GM23338 (cell line): ENCODE measurements around the gene COL2A1.

Source experiments
- EZH2 ChIP-seq: fragments of 200-600 bp; sonication (generic); IDR thresholded peaks from one replicate; pipeline ENCODE4 v1.8.0; 2017; ENCODE audit warnings: antibody characterized with exemption, mild to moderate bottlenecking, low read depth; ENCODE audit not compliant: unreplicated experiment
- EZH2phosphoT487 ChIP-seq: fragments of 200-600 bp; sonication (generic); IDR thresholded peaks from one replicate; pipeline ENCODE4 v1.8.1; 2018; ENCODE audit warnings: antibody characterized with exemption; ENCODE audit not compliant: unreplicated experiment
- POLR2AphosphoS5 ChIP-seq: IDR thresholded peaks from 2 replicates; pipeline ENCODE4 v1.6.1; 2016; ENCODE audit warnings: antibody characterized with exemption, low read depth
- TF ChIP-seq, protein P1 (sequence below), 2 experiments: fragments of 200-600 bp in 1 of 2; sonication (generic) in 1 of 2; conservative IDR thresholded peaks; 2 replicates each; pipeline versions ENCODE4 v1.5.1 to v1.6.1; 2016 to 2017; ENCODE audit warnings: antibody characterized with exemption in 2 of 2, low read depth in 2 of 2, mild to moderate bottlenecking in 2 of 2, moderate library complexity in 1 of 2

- TF ChIP-seq, protein P1, sequence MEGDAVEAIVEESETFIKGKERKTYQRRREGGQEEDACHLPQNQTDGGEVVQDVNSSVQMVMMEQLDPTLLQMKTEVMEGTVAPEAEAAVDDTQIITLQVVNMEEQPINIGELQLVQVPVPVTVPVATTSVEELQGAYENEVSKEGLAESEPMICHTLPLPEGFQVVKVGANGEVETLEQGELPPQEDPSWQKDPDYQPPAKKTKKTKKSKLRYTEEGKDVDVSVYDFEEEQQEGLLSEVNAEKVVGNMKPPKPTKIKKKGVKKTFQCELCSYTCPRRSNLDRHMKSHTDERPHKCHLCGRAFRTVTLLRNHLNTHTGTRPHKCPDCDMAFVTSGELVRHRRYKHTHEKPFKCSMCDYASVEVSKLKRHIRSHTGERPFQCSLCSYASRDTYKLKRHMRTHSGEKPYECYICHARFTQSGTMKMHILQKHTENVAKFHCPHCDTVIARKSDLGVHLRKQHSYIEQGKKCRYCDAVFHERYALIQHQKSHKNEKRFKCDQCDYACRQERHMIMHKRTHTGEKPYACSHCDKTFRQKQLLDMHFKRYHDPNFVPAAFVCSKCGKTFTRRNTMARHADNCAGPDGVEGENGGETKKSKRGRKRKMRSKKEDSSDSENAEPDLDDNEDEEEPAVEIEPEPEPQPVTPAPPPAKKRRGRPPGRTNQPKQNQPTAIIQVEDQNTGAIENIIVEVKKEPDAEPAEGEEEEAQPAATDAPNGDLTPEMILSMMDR (conservative IDR thresholded peaks at IDR 0.05; ENCODE audit: low read depth in 2 of 2) = no peak
- no peak for TF ChIP-seq EZH2
- TF ChIP-seq EZH2phosphoT487 = no peak
- no peak for TF ChIP-seq POLR2AphosphoS5
These were observed 56.9 kb downstream of the COL2A1 start for GRCh38 chr12:47947341-47947740.
